ENCODE data around the gene TCEAL3. TPM values are rescaled to one million over a fixed set of nuclear protein-coding genes. Genes with fewer than 3 reads are reported as not detected.
"Not testable (repeated sequence)": the region's sequence is repeated elsewhere in the genome, so short reads cannot be mapped to it uniquely, and the experiment has no call there.

The TCEAL3 gene
- total and polyA plus RNA-seq, 2 donors: 5.5 to 25.9 TPM

- Histone ChIP-seq H3K27me3 (ENCODE audit: control insufficient read depth in 2 of 2, insufficient read depth in 1 of 2, low read length in 1 of 2) (peaks cover 0 to 15% of the 10 kb centered on the region in 2 donors), H3K9me3 (ENCODE audit: control insufficient read depth in 2 of 2, insufficient read depth in 1 of 2, low read length in 1 of 2) (no peaks in the 10 kb centered on the region), H3K27ac (ENCODE audit: low read depth in 1 of 2, low read length in 1 of 2) (no peak overlapping the region), H3K36me3 (ENCODE audit: control insufficient read depth in 2 of 2, insufficient read depth in 2 of 2, low read length in 1 of 2) (no peaks in the 10 kb centered on the region), H3K4me3 (ENCODE audit: low read length in 2 of 2) (no peak overlapping the region), H3K4me1 (ENCODE audit: control insufficient read depth in 2 of 2, insufficient read depth in 2 of 2, low read length in 2 of 2) (peaks cover 0 to 4% of the 10 kb centered on the region in 2 donors)
- over 99% methylated on average over 5 of the region's 5 CpGs for WGBS
- DNase-seq (ENCODE audit: low read depth in 6 of 9, low spot score in 9 of 9): no peak
Observed at GRCh38 chrX:103631145-103631544, 23.4 kb downstream of the TCEAL3 start.

- no peak overlapping the region for H3K27ac ChIP-seq (ENCODE audit: low read depth in 1 of 2, low read length in 1 of 2)
- H3K9me3 ChIP-seq (ENCODE audit: control insufficient read depth in 2 of 2, insufficient read depth in 1 of 2, low read length in 1 of 2): no peaks in the 10 kb centered on the region
- no peak for DNase-seq (ENCODE audit: low read depth in 6 of 9, low spot score in 9 of 9)
- no peaks in the 10 kb centered on the region for H3K4me1 ChIP-seq (ENCODE audit: control insufficient read depth in 2 of 2, insufficient read depth in 2 of 2, low read length in 2 of 2)
- 98% methylated on average over 2 of the region's 2 CpGs for WGBS
- no peaks in the 10 kb centered on the region for H3K27me3 ChIP-seq (ENCODE audit: control insufficient read depth in 2 of 2, insufficient read depth in 1 of 2, low read length in 1 of 2)
- H3K4me3 ChIP-seq (ENCODE audit: low read length in 2 of 2): no peak overlapping the region
- no peaks in the 10 kb centered on the region for H3K36me3 ChIP-seq (ENCODE audit: control insufficient read depth in 2 of 2, insufficient read depth in 2 of 2, low read length in 1 of 2)
Observed at GRCh38 chrX:103635436-103635835, 27.7 kb downstream of the TCEAL3 start.

GRCh38 chrX:103637604-103638338, 30.0 kb downstream of the TCEAL3 start:
- no peaks in the 10 kb centered on the region for H3K27me3 ChIP-seq (ENCODE audit: control insufficient read depth in 2 of 2, insufficient read depth in 1 of 2, low read length in 1 of 2)
- no peak for DNase-seq (ENCODE audit: low read depth in 6 of 9, low spot score in 9 of 9)
- no peak overlapping the region for H3K4me3 ChIP-seq (ENCODE audit: low read length in 2 of 2)
- no peak overlapping the region for H3K27ac ChIP-seq (ENCODE audit: low read depth in 1 of 2, low read length in 1 of 2)
- no peaks in the 10 kb centered on the region for H3K36me3 ChIP-seq (ENCODE audit: control insufficient read depth in 2 of 2, insufficient read depth in 2 of 2, low read length in 1 of 2)
- H3K4me1 ChIP-seq (ENCODE audit: control insufficient read depth in 2 of 2, insufficient read depth in 2 of 2, low read length in 2 of 2): no peaks in the 10 kb centered on the region
- WGBS: 96% methylated on average over 2 of the region's 2 CpGs
- H3K9me3 ChIP-seq (ENCODE audit: control insufficient read depth in 2 of 2, insufficient read depth in 1 of 2, low read length in 1 of 2): no peaks in the 10 kb centered on the region

GRCh38 chrX:103638479-103639346, 30.9 kb downstream of the TCEAL3 start:
- H3K27ac ChIP-seq (ENCODE audit: low read depth in 1 of 2, low read length in 1 of 2); H3K27me3 ChIP-seq (ENCODE audit: control insufficient read depth in 2 of 2, insufficient read depth in 1 of 2, low read length in 1 of 2); H3K4me3 ChIP-seq (ENCODE audit: low read length in 2 of 2); DNase-seq (ENCODE audit: low read depth in 6 of 9, low spot score in 9 of 9); H3K4me1 ChIP-seq (ENCODE audit: control insufficient read depth in 2 of 2, insufficient read depth in 2 of 2, low read length in 2 of 2); H3K36me3 ChIP-seq (ENCODE audit: control insufficient read depth in 2 of 2, insufficient read depth in 2 of 2, low read length in 1 of 2); H3K9me3 ChIP-seq (ENCODE audit: control insufficient read depth in 2 of 2, insufficient read depth in 1 of 2, low read length in 1 of 2): not testable (repeated sequence)
- 78% methylated on average over 6 of the region's 6 CpGs for WGBS

GRCh38 chrX:103640401-103641155, 32.8 kb downstream of the TCEAL3 start:
- H3K4me1 ChIP-seq (ENCODE audit: control insufficient read depth in 2 of 2, insufficient read depth in 2 of 2, low read length in 2 of 2): no peaks in the 10 kb centered on the region
- H3K36me3 ChIP-seq (ENCODE audit: control insufficient read depth in 2 of 2, insufficient read depth in 2 of 2, low read length in 1 of 2): no peaks in the 10 kb centered on the region
- H3K4me3 ChIP-seq (ENCODE audit: low read length in 2 of 2): no peak overlapping the region
- no peaks in the 10 kb centered on the region for H3K27me3 ChIP-seq (ENCODE audit: control insufficient read depth in 2 of 2, insufficient read depth in 1 of 2, low read length in 1 of 2)
- no peak for DNase-seq (ENCODE audit: low read depth in 6 of 9, low spot score in 9 of 9)
- H3K9me3 ChIP-seq (ENCODE audit: control insufficient read depth in 2 of 2, insufficient read depth in 1 of 2, low read length in 1 of 2): no peaks in the 10 kb centered on the region
- no peak overlapping the region for H3K27ac ChIP-seq (ENCODE audit: low read depth in 1 of 2, low read length in 1 of 2)
- WGBS: 94% methylated on average over 4 of the region's 4 CpGs

GRCh38 chrX:103644125-103644524, 36.4 kb downstream of the TCEAL3 start:
- H3K27ac ChIP-seq (ENCODE audit: low read depth in 1 of 2, low read length in 1 of 2): no peak overlapping the region
- H3K36me3 ChIP-seq (ENCODE audit: control insufficient read depth in 2 of 2, insufficient read depth in 2 of 2, low read length in 1 of 2): no peaks in the 10 kb centered on the region
- no peaks in the 10 kb centered on the region for H3K9me3 ChIP-seq (ENCODE audit: control insufficient read depth in 2 of 2, insufficient read depth in 1 of 2, low read length in 1 of 2)
- no peak overlapping the region for H3K4me3 ChIP-seq (ENCODE audit: low read length in 2 of 2)
- no peak for DNase-seq (ENCODE audit: low read depth in 6 of 9, low spot score in 9 of 9)
- no peaks in the 10 kb centered on the region for H3K4me1 ChIP-seq (ENCODE audit: control insufficient read depth in 2 of 2, insufficient read depth in 2 of 2, low read length in 2 of 2)
- WGBS: 95% methylated on average over 1 of the region's 1 CpG
- H3K27me3 ChIP-seq (ENCODE audit: control insufficient read depth in 2 of 2, insufficient read depth in 1 of 2, low read length in 1 of 2): no peaks in the 10 kb centered on the region

GRCh38 chrX:103647630-103648029, 39.9 kb downstream of the TCEAL3 start:
- Histone ChIP-seq H3K27me3 (ENCODE audit: control insufficient read depth in 2 of 2, insufficient read depth in 1 of 2, low read length in 1 of 2) (no peaks in the 10 kb centered on the region), H3K36me3 (ENCODE audit: control insufficient read depth in 2 of 2, insufficient read depth in 2 of 2, low read length in 1 of 2) (no peaks in the 10 kb centered on the region), H3K4me3 (ENCODE audit: low read length in 2 of 2) (no peak overlapping the region), H3K9me3 (ENCODE audit: control insufficient read depth in 2 of 2, insufficient read depth in 1 of 2, low read length in 1 of 2) (no peaks in the 10 kb centered on the region), H3K27ac (ENCODE audit: low read depth in 1 of 2, low read length in 1 of 2) (no peak overlapping the region), H3K4me1 (ENCODE audit: control insufficient read depth in 2 of 2, insufficient read depth in 2 of 2, low read length in 2 of 2) (no peaks in the 10 kb centered on the region)
- DNase-seq (ENCODE audit: low read depth in 6 of 9, low spot score in 9 of 9): no peak
- WGBS: 88% methylated on average over 1 of the region's 1 CpG

- Histone ChIP-seq H3K4me3 (ENCODE audit: low read length in 2 of 2) (no peak overlapping the region), H3K36me3 (ENCODE audit: control insufficient read depth in 2 of 2, insufficient read depth in 2 of 2, low read length in 1 of 2) (no peaks in the 10 kb centered on the region), H3K27ac (ENCODE audit: low read depth in 1 of 2, low read length in 1 of 2) (no peak overlapping the region), H3K4me1 (ENCODE audit: control insufficient read depth in 2 of 2, insufficient read depth in 2 of 2, low read length in 2 of 2) (no peaks in the 10 kb centered on the region), H3K27me3 (ENCODE audit: control insufficient read depth in 2 of 2, insufficient read depth in 1 of 2, low read length in 1 of 2) (no peaks in the 10 kb centered on the region), H3K9me3 (ENCODE audit: control insufficient read depth in 2 of 2, insufficient read depth in 1 of 2, low read length in 1 of 2) (no peaks in the 10 kb centered on the region)
- DNase-seq (ENCODE audit: low read depth in 6 of 9, low spot score in 9 of 9): no peak
- WGBS: 98% methylated on average over 2 of the region's 2 CpGs
Observed at GRCh38 chrX:103651151-103651773, 43.5 kb downstream of the TCEAL3 start.

Measured in thymus (tissue), 11 donors.